Fibroblast of lung (primary cell): ENCODE results near the gene TGFBR3. TPM values are rescaled to one million over a fixed set of nuclear protein-coding genes. Genes with fewer than 3 reads are reported as not detected.

ENCODE experiments used
- DNase-seq, 2 donors: peaks; one replicate each; pipeline versions ENCODE4 v3.0.0 to v3.0.0-alpha.2; 2010; ENCODE audit warnings: low read depth in 2 of 2
- H2AFZ ChIP-seq: 2 replicates; pipeline ENCODE4 v1.5.1; 2012; ENCODE audit warnings: low read length, control low read depth, inconsistent platforms
- H3K27ac ChIP-seq: 2 replicates; pipeline ENCODE4 v1.5.1; 2011; ENCODE audit warnings: low read length, control low read depth; ENCODE audit not compliant: insufficient read depth
- H3K27me3 ChIP-seq: 2 replicates; pipeline ENCODE4 v1.5.1; 2011; ENCODE audit warnings: mild to moderate bottlenecking, low read length; ENCODE audit not compliant: control insufficient read depth, insufficient read depth
- H3K36me3 ChIP-seq: 2 replicates; pipeline ENCODE4 v1.5.1; 2011; ENCODE audit warnings: low read length; ENCODE audit not compliant: control insufficient read depth, insufficient read depth
- H3K4me1 ChIP-seq: 2 replicates; pipeline ENCODE4 v1.5.1; 2011; ENCODE audit warnings: low read length; ENCODE audit not compliant: control insufficient read depth, insufficient read depth; ENCODE audit errors: extremely low read depth
- H3K4me2 ChIP-seq: 2 replicates; pipeline ENCODE4 v1.5.1; 2011; ENCODE audit warnings: low read length, control low read depth; ENCODE audit not compliant: insufficient read depth; ENCODE audit errors: extremely low read depth
- H3K4me3 ChIP-seq, 4 experiments: fragments of 200-600 bp in 1 of 4; sonication (generic) in 1 of 4; replicated peaks in 1 of 4; 2 replicates each; pipeline ENCODE4 v1.5.1; 2011 to 2016; ENCODE audit warnings: low read length in 4 of 4, low read depth in 3 of 4, mild to moderate bottlenecking in 3 of 4, control low read depth in 2 of 4, inconsistent platforms in 1 of 4, mixed read lengths in 1 of 4; ENCODE audit not compliant: insufficient read depth in 1 of 4; ENCODE audit errors: control extremely low read depth in 1 of 4
- H3K79me2 ChIP-seq: 2 replicates; pipeline ENCODE4 v1.5.1; 2012; ENCODE audit warnings: mild to moderate bottlenecking, low read length, inconsistent platforms; ENCODE audit not compliant: control insufficient read depth, insufficient read depth
- H3K9ac ChIP-seq: 2 replicates; pipeline ENCODE4 v1.5.1; 2011; ENCODE audit warnings: mild to moderate bottlenecking, low read length, control low read depth; ENCODE audit not compliant: insufficient read depth
- H3K9me3 ChIP-seq: 2 replicates; pipeline ENCODE4 v1.5.1; 2012; ENCODE audit warnings: low read depth, low read length; ENCODE audit not compliant: control insufficient read depth, insufficient read depth
- H4K20me1 ChIP-seq: 2 replicates; pipeline ENCODE4 v1.5.1; 2011; ENCODE audit warnings: low read length; ENCODE audit not compliant: control insufficient read depth, insufficient read depth; ENCODE audit errors: extremely low read depth
- CTCF ChIP-seq, 2 donors: IDR thresholded peaks in 1 of 2; conservative IDR thresholded peaks in 1 of 2; 1 replicate in 1 of 2; 2 replicates in 1 of 2; pipeline ENCODE4 v1.5.1; 2011 to 2012; ENCODE audit warnings: low read length in 2 of 2, control low read depth in 1 of 2, inconsistent platforms in 1 of 2, low read depth in 1 of 2, mild to moderate bottlenecking in 1 of 2
- EZH2 ChIP-seq: IDR thresholded peaks from 2 replicates; pipeline ENCODE4 v1.5.1; 2012; ENCODE audit warnings: low read length, control low read depth, mild to moderate bottlenecking; ENCODE audit errors: missing control alignments
- polyA plus RNA-seq, 2 donors: library from polyadenylated mRNA; depleted of rRNA in 1 of 2; stranded (reverse) in 1 of 2; unstranded in 1 of 2; fragments of >200 nt; gene quantifications; 2 replicates each; pipeline ENCODE4 v1.2.1, GENCODE V29; 2011 to 2012; ENCODE audit warnings: missing spikeins in 1 of 2
- total RNA-seq: library from RNA; depleted of rRNA; stranded (reverse); fragments of >200 nt; gene quantifications from 2 replicates; pipeline ENCODE4 v1.2.1, GENCODE V29; 2014

The TGFBR3 gene
- total and polyA plus RNA-seq, 2 donors (not counting 1 experiment from before 2014, with no cell fraction given): 68.3 to 98.1 TPM

- Histone ChIP-seq H3K4me3 (no peak overlapping the region), H3K79me2 (no peaks in the 10 kb centered on the region), H2AFZ (no peak overlapping the region), H3K9me3 (no peaks in the 10 kb centered on the region), H3K36me3 (peaks cover 8% of the 10 kb centered on the region), H3K27ac (no peak overlapping the region), H4K20me1 (no peaks in the 10 kb centered on the region), H3K4me2 (no peak overlapping the region), H3K4me1 (peaks cover 29% of the 10 kb centered on the region), H3K9ac (no peak overlapping the region), H3K27me3 (no peaks in the 10 kb centered on the region)
- TF ChIP-seq CTCF (conservative IDR thresholded peaks at IDR 0.05 in 1 of 2, IDR thresholded peaks at IDR 0.05 in 1 of 2; ENCODE audit: low read depth in 1 of 2, low read length in 2 of 2) (no peak), EZH2 (no peak)
- DNase-seq: no peak
These were observed 151.2 kb downstream of the TGFBR3 start for GRCh38 chr1:91734761-91735160.

- DNase-seq: no peak
- Histone ChIP-seq H3K27ac (no peak overlapping the region), H3K27me3 (no peaks in the 10 kb centered on the region), H3K79me2 (no peaks in the 10 kb centered on the region), H3K36me3 (peaks cover 3% of the 10 kb centered on the region), H2AFZ (no peak overlapping the region), H4K20me1 (no peaks in the 10 kb centered on the region), H3K9me3 (no peaks in the 10 kb centered on the region), H3K4me1 (peaks cover 29% of the 10 kb centered on the region), H3K4me2 (no peak overlapping the region), H3K4me3 (no peak overlapping the region), H3K9ac (no peak overlapping the region)
- TF ChIP-seq CTCF (conservative IDR thresholded peaks at IDR 0.05 in 1 of 2, IDR thresholded peaks at IDR 0.05 in 1 of 2; ENCODE audit: low read depth in 1 of 2, low read length in 2 of 2) (no peak), EZH2 (no peak)
These were observed 152.7 kb downstream of the TGFBR3 start for GRCh38 chr1:91733108-91733710.

- Histone ChIP-seq H3K27ac (peak overlapping the region; percentile 38), H3K9ac (no peak overlapping the region), H3K4me1 (peaks cover 27% of the 10 kb centered on the region), H3K4me2 (peak overlapping the region; percentile 0), H3K79me2 (no peaks in the 10 kb centered on the region), H3K4me3 (no peak overlapping the region), H3K27me3 (no peaks in the 10 kb centered on the region), H4K20me1 (no peaks in the 10 kb centered on the region), H3K9me3 (no peaks in the 10 kb centered on the region), H3K36me3 (peaks cover 3% of the 10 kb centered on the region), H2AFZ (no peak overlapping the region)
- peak; percentile 85 to 90 for DNase-seq
- no peak for TF ChIP-seq EZH2
- TF ChIP-seq CTCF (conservative IDR thresholded peaks at IDR 0.05 in 1 of 2, IDR thresholded peaks at IDR 0.05 in 1 of 2; ENCODE audit: low read depth in 1 of 2, low read length in 2 of 2): no peak
These were observed 153.5 kb downstream of the TGFBR3 start for GRCh38 chr1:91732291-91733107.
